ENCODE measurements around the gene FSTL4.

Gene FSTL4

GRCh38 chr5:133404724-133405123, 207.6 kb downstream of the FSTL4 start:
- TF ChIP-seq CTCF (IDR thresholded peaks at IDR 0.05) = no peak

GRCh38 chr5:133403741-133404364, 208.5 kb downstream of the FSTL4 start:
- no peak for TF ChIP-seq CTCF (IDR thresholded peaks at IDR 0.05)

DNA sequence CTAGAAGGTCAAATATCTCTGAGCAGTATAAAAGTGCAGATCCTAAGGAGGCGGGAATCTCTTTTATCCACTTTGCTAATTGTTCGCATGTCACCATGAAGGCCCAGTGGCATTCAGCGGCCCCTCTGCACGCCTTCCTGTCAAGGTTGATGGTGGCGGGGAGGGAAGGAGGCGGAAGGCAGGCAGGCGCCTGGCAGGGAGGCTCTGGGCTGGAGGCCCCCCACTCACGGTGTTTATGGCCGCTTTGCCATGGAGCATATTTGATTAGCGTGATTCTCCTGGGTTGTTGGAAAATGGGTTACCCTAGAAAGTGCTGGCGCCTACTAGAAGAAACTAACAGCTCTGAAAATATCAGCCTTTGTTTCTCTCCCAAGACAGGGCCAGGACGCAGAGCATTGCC, 209.6 kb downstream of the FSTL4 start:
- TF ChIP-seq CTCF (IDR thresholded peaks at IDR 0.05) = no peak

GRCh38 chr5:133401731-133402347, 210.5 kb downstream of the FSTL4 start:
- TF ChIP-seq CTCF (IDR thresholded peaks at IDR 0.05) = no peak

GRCh38 chr5:133400831-133401351, 211.4 kb downstream of the FSTL4 start:
- TF ChIP-seq CTCF (IDR thresholded peaks at IDR 0.05) = no peak

- no peak for TF ChIP-seq CTCF (IDR thresholded peaks at IDR 0.05)
Measured at GRCh38 chr5:133400120-133400519, 212.2 kb downstream of the FSTL4 start.

- no peak for TF ChIP-seq CTCF (IDR thresholded peaks at IDR 0.05)
Measured at GRCh38 chr5:133399247-133399891, 213.0 kb downstream of the FSTL4 start.

Data from LNCAP (cell line).